ENCODE measurements around the gene FGF9.
A peak's percentile ranks its signal among the peaks of the same experiment; 100 is the strongest.

The FGF9 gene

DNA sequence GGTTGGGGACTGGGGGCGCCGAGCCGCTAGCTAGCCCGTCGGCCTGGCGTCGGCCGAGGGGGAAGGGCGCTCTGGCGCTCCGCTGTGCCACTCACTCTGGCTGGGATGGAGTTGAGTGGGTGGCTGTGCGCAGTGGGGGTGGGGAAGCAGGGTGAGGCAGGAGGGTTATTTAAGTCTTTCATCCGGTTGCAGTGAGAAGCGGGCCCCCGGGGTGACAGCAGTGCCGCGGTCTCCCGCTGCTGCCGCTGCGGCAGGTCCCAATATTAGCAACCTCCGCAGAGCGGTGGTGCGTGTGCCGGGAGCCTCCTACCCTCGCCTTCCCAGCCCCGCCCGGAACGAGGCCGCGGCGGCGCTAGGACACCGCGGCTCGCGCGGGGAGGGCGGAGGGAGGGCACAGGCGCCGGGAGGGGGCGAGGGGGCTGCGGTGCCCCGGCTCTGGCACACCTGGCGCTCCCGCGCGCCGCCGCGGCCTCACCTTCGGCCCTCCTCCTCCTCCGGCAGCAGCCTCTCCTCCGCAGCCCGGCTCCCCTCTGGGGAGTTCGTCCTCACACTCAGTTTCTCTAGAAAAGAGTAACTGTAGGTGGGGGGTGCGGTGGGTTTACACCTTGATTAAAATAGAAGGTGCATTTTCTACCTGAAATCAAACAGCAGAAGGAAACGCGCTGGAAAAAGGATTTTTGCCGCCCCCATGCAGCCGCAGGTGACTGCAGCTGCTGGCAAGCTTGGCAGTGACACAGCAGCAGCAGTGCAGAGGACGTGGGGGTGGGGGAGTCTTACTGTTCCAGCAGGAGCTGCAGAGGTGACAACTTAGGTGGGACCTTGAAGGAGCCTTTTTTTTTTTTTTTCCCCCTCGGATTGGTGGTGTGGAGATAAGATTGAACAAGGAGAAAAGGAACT lies 4.5 kb downstream of the FGF9 start:
- peak; percentile 60 for DNase-seq

DNA sequence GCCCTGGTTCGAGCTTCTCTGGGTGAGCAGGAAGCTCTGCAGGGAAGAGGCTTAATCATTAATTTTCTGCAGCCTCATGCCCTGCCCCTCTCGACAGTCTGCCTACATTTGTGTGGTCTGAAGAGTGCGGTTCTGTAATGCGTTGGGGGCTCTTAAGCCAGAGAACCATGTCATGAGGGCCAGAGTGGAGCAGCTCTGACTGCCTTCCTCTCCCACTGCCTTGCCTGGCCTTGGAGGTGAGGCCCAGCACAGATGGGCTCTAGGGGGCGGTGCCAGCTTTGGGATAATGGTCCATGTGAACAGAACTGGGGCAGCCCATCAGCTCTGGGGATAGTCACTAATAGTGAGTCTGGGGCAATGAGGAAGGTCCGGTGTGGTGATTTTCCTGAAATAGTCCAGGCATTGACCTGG lies 5.7 kb downstream of the FGF9 start:
- no peak for DNase-seq

DNA sequence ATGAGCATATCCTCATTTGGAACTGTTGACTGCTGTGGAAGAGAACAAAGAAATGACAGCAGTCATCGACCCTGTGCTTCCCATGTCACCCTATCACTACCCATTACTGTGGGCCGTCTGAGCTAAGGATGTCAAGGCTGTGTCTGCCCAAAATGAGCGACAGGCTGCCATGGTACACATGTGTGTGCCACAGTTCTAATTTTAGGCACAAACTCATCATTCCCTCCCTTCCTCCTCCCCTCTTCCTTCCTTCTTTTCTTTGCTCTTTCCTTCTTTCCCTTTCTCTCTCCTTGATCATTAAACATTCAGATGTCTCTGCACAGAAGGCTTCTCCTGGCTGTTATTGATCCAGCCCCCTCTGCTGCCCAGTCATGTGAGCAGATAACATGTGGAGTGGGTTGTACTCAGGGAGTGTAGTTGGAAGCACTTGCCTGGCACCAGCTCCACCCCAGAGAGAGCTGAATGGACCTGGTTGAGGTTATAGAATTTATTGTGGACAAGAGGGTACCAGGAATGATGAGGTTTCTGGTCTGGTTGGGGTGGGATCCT lies 6.3 kb downstream of the FGF9 start:
- no peak for DNase-seq

DNA sequence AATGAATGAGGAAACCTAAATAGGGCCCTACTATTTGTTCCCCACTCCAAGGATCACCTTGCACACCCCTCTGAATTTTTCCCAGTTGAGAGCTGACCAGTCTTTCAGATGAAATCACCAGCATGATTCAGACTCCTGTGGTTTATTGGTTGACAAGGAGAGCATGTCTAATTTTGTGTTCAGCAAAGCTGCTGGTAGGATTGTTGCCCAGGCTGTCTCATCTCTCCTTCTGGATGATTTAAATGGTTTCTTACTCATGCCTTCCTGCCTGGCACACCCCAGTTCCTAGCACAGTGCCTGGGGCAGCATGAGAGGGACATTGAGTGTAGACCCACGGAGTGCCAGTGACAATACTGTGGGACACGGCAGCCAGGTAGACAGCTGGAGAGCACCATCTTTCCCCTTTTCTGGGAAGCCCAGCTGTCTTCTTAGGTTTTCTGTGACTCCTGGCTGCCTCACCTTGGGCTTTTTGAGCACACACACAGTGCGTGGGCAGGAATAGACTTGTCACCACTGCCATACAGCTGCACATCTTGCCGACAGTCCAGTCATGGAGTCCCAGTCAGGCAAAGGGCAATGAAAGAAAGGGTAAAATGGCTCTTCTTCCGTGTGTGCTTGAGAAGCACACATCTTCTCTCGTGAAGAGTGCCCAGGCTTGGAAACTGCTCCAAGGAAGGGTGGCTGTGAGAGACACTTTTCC lies 12.3 kb downstream of the FGF9 start:
- DNase-seq, result no peak

DNA sequence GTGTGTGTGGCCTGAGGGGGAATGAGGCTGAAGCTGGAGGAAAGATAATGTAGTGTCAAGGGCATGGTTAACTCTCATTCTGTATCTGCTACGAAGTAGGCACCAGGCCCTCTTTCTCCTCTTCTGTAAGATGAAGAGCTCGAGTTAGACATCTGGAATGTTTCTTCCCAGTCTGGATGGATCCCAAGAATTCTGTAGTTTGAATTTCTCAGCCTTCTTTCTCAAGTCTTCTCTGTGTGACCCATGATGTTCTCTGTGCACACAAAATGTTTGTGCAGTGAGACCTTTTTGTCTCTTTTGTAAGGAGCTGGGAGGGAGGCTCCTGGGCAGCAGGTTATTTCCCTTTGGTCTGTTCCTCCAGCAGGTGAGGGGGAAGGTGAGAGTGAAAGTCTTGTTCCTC lies 13.7 kb downstream of the FGF9 start:
- no peak for DNase-seq

DNA sequence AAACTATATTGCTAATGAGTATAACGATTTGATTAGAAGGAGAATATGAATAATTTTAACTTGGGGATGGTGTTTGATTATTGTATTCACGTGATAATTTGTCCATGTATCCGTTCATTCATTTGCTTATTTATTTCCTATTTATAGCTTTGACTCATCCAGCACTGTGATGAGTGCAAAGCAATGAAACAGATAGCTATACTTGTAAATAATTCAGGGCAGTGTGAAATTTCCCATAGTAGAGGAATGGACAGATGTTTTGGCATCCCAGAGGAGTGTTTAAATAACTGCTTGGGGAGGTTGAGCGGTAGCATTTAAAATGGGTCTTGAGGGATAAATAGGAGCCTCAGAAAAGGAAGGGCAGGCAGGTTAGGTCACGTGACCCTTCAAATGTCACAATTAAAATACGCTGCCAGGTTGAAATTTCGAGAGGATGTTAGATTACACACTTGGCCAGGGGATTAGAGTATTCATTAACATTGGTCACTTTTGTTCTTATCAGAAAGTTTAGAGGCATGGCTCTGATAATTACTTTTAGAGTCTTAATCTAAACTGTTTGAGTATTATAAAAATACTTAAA lies 14.7 kb downstream of the FGF9 start:
- DNase-seq, result no peak

DNA sequence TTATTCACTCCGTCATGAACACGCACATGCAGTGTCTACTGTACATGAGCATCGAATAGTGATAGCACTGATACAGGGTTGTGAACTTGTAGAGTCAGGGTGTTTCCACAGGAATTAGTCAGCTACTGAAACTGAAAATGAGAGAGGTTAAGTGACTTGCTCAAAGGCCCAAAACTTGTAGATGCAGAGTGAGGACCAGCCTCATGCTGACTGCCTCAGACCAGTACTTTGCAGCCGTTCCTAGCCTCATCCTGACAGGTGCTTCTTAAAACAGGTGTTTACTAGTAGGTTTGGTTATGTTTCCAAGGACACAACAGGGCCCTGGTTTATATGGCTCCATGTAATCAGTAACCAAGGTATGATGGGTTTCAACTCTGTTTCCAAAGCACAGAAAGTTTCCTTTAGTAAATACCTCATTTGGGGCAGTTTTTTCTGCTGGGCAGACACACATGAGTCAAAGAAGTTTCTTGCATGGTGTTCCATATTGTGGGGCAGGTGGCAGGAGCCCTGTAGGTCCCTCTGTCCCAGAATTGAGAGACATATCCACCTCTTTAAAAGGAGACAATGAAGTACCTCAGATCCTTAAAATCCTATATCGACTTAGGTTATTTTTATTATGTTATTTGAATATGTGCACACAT lies 16.0 kb downstream of the FGF9 start:
- DNase-seq, result no peak

DNA sequence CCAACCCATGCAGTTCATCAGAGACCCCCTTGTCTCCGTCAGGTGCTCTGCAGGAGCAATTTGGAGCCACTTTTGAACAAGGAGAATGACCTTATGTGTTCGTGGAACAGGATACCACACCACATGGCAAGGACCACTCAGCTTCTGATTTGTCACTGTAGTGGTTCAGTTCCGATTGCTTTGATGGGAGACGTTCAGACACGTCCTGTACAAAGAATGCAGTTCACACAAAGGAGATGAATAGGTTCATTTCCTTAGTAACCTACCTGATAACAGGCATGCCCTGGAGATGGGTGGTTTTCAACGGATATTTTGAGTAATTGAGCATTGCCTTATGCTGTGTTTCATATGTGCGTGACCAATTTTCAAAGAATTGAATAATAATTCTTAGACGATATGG lies 17.2 kb downstream of the FGF9 start:
- no peak for DNase-seq

DNA sequence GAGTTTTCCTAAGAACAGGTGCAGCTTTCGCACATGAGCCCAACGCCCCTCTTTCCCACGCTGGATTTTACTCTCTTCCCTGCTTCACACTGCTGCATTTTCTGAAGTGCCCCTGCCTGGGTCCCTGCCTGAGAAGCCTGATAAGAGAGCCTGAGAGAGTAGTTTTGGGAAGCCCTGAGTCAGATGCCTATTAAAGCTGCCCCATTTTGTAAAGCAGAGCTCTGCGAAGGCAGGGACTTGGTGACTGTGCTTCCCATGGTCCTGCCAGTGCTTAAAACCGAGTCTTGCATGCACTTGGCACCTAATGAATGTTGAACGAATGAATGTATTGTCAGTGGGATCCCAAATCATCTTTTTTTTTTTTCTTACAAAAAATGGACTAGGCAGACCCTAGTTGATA lies 18.2 kb downstream of the FGF9 start:
- no peak for DNase-seq

DNA sequence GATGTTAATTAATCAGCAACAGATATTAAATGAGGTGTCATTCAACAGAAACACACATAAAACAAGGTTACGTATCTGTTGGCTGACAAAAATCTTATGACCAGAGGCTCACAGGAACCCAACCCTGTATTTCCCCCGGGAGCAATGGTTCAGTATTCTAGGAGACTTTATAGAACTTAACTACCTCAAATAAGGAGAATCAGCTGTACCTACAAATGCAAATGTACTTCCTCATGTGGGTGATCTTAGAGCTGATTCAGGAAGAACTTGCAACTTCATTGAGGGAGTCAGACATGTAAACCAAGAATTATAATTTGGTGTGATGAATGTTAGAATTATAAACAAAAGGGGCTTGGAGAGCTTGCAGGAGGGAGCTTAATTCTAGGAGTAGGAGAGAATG lies 20.1 kb downstream of the FGF9 start:
- no peak for DNase-seq

DNA sequence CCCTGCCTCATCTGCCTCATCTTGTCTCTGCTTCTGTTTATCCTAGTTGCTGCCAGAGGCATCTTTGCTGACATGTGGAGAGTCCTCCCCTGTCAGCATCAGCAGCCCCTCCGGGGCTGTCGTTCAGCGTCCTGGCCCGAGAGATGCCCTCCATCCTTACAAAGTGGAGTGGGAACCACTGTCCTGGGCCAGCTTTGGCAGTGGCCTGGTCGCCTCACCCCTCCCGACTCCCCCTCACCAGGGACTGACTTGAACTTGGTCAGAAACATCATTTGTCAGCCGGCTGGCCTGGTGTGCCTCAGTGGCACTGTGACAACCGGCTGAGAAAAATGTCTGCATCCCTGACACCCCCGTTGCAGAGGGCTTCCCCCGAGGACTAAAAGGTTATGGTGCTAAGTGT lies 20.6 kb downstream of the FGF9 start:
- no peak for DNase-seq

DNA sequence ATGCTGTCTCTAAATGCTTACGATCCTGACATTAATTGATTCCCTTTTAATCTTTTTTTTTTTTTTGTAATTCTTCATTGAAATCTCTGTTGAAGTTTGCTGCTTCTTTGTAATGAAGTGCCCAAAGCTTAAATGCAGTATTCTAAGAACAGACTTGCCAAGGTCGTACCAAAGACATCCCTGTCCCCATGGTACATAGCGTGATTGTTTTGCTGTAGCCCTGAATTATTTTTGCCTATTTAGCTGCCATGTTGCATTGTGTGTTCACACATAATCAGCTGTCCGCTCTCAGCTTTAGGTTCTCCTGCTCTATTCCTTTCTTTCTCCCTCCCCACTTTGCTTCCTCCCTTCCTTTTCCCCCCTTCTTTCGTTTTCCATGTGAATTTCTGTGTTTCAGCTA lies 21.1 kb downstream of the FGF9 start:
- DNase-seq, result no peak

DNA sequence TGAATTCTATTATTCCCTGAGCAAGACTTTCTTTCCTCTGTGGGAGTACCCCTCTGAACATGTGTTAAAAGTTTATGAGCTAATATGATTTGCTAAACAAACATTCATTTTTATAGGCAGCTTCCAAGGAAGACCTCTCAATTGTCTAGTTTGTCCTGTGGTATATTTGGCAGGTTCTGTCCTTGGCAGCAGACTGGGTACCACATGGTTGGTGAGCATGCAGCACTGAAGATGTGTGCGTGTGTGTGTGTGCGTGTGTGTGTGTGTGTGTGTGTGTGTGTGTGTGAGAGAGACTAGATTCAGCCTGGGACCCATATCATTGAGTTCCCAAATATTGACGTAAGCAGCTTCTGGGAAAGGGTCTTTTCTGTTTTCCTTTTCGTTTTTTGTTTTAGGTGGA lies 24.0 kb downstream of the FGF9 start:
- DNase-seq, result no peak

DNA sequence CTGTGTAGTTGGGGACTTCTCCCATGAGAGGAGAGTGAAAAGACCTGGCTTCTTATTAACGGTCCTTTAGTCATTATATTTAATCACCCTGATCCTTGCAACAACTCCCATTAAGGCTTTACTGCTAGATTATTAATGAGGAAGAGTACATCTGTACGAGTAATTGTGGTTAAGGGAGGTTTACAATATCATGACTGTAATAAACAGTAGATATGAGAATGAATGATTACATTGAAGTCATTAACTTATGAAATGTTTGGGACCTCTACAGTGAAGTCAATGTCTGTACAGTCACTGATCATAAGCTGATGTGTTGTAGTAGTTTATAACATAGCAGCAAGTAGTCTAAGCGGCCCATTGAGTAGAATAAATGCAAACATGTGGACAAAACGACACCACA lies 24.7 kb downstream of the FGF9 start:
- no peak for DNase-seq

DNA sequence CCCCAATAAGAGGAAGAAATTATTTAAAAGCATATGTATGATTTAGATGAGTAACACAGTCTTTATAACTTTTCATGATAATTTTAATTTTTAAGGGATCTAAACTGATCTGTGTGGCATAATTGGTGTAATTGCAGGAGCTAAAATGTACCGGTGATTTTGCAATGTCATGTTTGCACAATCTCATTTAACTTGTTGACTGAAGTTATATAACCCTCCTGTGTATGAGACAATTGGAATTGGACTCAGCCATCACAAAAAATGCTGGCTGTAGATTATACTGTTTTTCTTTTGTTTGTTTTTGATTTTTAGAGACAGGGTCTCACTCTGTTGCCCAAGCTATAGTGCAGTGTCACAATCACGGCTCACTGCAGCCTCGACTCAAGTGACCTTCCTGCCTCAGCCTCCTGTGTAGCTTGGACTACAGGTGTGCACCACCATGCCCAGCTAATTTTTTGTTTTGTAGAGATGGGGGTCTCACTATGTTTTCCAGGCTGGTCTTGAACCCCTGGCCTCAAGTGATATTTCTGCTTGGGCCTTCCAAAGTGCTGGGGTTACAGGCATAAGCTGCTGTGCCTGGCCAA lies 26.1 kb downstream of the FGF9 start:
- no peak for DNase-seq

DNA sequence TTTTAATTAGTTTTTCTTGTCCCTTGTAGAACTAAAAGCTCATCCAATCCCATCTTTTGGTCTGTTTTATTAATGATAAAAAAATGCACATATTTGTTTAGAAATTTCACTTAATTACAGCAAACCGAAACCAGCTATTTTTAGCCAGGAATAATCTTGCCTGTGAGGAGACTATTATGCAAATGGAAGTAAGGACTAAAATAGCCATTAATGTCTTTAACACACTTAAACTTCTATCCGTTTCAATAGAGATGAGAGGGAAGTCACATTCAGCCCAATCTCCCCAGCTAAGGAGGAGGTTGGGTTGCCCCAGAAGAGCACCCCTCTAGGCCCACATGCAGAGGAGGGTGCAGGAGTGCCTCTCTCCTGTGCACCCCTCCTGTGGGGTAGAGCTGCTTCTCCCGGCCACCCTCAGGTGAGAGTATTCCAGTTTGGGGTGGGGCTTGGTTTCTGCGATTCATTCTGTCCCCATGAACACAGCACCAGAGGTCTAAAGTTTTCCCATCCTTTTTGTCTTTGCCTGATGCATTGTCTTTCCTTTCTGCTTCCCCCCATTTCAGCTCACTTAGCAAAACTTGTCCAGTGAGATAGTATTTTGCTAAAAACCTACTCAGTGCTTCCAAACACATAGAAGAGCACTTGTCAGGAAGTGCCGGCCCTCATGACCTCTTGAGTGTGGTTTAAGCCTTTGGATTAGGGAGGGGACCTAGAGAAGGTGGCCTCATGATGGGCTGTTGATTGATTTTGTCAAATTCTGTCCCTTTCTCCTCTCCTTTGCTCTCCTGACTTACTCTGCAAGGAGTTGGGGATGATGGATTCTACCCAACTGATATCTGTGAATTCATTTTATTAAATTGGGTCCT lies 28.2 kb downstream of the FGF9 start:
- no peak for DNase-seq

DNA sequence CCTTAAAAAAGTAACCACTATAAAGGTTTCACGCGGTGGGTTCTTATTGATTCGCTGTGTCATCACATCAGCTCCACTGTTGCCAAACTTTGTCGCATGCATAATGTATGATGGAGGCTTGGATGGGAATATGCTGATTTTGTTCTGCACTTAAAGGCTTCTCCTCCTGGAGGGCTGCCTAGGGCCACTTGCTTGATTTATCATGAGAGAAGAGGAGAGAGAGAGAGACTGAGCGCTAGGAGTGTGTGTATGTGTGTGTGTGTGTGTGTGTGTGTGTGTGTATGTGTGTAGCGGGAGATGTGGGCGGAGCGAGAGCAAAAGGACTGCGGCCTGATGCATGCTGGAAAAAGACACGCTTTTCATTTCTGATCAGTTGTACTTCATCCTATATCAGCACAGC lies 30.6 kb downstream of the FGF9 start:
- DNase-seq, result no peak

DNA sequence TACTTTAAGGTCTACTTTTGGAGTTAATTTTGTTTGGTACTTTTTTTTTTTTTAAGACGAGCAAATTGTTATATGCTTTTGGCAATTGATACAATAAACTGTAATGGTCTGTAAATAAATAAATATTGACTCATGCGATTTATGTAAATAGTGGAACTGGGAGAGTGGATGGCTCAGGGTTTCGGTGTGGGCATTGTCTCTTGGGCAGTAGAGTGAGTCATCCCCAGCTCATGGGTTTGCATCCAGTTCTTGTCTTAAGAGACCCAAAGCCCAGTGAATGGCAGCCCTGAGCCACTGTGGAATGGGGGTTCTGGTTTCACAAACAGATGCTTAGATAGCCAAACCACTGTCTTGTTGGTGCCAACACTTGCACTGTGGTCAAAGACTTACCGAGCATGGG lies 33.0 kb downstream of the FGF9 start:
- no peak for DNase-seq

DNA sequence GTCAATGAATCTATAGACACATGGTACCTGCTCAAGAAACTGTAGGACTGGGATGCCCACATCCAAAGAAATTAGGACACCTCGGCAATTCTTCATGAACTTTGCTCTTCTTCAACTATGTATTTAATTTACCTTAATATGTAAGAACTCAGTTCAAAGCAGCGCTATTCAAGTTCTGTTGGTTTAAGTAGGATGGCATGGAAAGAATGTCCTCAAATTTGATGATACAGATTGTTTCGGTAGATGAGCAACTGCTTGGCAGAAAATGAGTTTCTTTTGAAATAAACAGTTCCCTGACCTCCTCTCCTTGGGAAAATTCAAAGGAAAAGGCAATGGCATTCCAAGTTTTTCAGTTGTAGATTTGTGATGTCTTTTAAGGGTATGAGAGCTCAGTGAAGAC lies 36.7 kb downstream of the FGF9 start:
- DNase-seq, result no peak

DNA sequence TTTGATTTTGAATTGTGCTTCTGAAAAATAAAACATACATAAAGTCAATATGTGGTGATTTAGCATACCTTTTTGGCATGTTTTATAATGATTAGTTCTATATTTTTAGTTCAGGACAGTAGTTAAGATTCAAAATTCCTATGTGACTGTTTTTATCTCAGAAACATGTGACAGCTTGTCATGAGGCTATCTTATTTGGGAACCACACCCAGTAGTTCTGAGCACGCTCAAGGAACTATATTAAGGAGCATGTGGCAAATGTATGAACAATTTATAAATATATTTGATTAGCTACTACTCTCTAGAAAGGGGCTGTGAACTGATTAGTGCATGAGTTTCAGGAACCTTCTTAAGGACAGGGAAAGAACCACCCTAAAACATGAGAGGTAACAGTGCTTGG lies 38.8 kb downstream of the FGF9 start:
- DNase-seq, result no peak

DNA sequence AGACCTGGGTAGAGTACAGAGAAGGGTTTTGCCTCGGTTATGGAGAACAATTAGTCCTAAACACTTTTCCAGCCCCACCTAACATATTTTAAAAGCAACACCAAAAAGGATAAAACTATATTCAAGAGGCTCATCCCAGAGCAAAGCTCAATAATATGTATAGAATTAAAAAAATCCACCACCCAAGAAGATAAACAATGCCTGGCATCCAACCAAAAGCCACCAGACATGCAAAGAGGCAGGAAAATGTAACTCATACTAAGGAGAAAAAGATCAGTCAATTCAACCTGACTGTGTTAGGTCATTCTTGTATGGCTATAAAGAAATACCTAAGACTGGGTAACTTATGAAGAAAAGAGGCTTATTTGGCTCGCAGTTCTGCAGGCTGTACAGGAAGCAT lies 39.3 kb downstream of the FGF9 start:
- DNase-seq, result no peak

DNA sequence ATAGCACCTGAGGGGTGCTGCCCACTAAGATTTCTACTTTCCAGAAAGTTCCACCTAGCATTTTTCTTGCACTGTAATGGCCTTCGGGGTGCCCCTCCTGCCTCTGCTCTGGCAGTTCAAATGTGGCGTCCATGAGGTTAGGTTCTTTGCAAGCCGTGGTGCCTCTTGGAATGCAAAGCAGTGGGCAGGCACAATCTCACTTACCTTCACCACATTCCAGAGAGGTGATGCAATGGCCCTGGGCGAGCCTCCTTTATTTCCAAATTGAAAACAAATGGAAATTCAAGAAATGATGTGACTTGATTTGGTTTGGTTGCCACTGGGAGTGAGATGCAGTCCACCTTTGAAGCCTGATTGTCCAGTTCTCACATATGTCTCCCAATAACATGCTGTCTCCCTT lies 46.9 kb downstream of the FGF9 start:
- no peak for DNase-seq

All from right forelimb (tissue), 1 donor.